Gastroesophageal sphincter (tissue), 4 donors: ENCODE data around the gene NT5DC1. TPM values are rescaled to one million over a fixed set of nuclear protein-coding genes. Genes with fewer than 3 reads are reported as not detected.

ENCODE experiments used
- ATAC-seq: fragments of 150-250 bp; one replicate; pipeline ENCODE4 v1.9.1; 2016; ENCODE audit warnings: mild to moderate bottlenecking, moderate library complexity
- H3K27ac ChIP-seq, 4 donors: fragments of 200-600 bp; sonication (generic) in 3 of 4; 1 replicate in 3 of 4; 2 replicates in 1 of 4; pipeline ENCODE4 v1.5.1; 2016 to 2019
- H3K27me3 ChIP-seq: fragments of 200-600 bp; sonication (generic); one replicate; pipeline ENCODE4 v1.5.1; 2019
- H3K36me3 ChIP-seq, 2 donors: fragments of 200-600 bp; sonication (generic); one replicate each; pipeline ENCODE4 v1.5.1; 2019; ENCODE audit warnings: control low read depth in 1 of 2
- H3K4me1 ChIP-seq, 3 donors: fragments of 200-600 bp; sonication (generic); 1 replicate in 2 of 3; 2 replicates in 1 of 3; pipeline ENCODE4 v1.5.1; 2016 to 2019; ENCODE audit warnings: control low read depth in 2 of 3
- H3K4me3 ChIP-seq, 2 donors: fragments of 200-600 bp; sonication (generic); one replicate each; pipeline ENCODE4 v1.5.1; 2019; ENCODE audit warnings: mild to moderate bottlenecking in 1 of 2, moderate library complexity in 1 of 2
- H3K9me3 ChIP-seq, 3 donors: fragments of 200-600 bp; sonication (generic); one replicate each; pipeline ENCODE4 v1.5.1; 2017 to 2019; ENCODE audit warnings: control low read depth in 2 of 3
- CTCF ChIP-seq, 4 experiments: fragments of 200-600 bp in 2 of 4; fragments of 450-650 bp in 2 of 4; sonication (generic) in 1 of 4; IDR thresholded peaks; one replicate each; pipeline ENCODE4 v1.5.1; 2017 to 2019; ENCODE audit warnings: antibody characterized with exemption in 4 of 4, mild to moderate bottlenecking in 2 of 4, moderate library complexity in 2 of 4
- EP300 ChIP-seq: sonication (generic); formaldehyde crosslinking; IDR thresholded peaks from one replicate; pipeline ENCODE4 v1.6.1; 2017; ENCODE audit warnings: antibody characterized with exemption, mild to moderate bottlenecking
- POLR2A ChIP-seq, 2 donors: fragments of 450-650 bp; IDR thresholded peaks; one replicate each; pipeline ENCODE4 v1.6.1; 2017; ENCODE audit warnings: antibody characterized with exemption in 2 of 2, mild to moderate bottlenecking in 2 of 2, moderate library complexity in 1 of 2
- POLR2AphosphoS5 ChIP-seq: sonication (generic); formaldehyde crosslinking; IDR thresholded peaks from one replicate; pipeline ENCODE4 v1.6.1; 2017; ENCODE audit warnings: antibody characterized with exemption
- whole genome bisulfite sequencing, 2 donors: methylation state at CpG; one replicate each; pipeline ENCODE4 v1.1.5; 2018; ENCODE audit warnings: low coverage in 1 of 2; 5-methylcytosine and 5-hydroxymethylcytosine counted together
- total RNA-seq, 4 donors: library from RNA; depleted of rRNA; stranded (reverse); fragments of >200 nt; gene quantifications; one replicate each; pipeline ENCODE4 v1.1.0, GENCODE V29; 2016

The NT5DC1 gene
- total RNA-seq, 4 donors from 2014 or later: 7.1 to 17.4 (median 12.6) TPM

- 74 to 80% methylated on average over 5 of the region's 5 CpGs for WGBS, 2 donors
- Histone ChIP-seq H3K27me3 (no peaks in the 10 kb centered on the region), H3K4me3 (no peak overlapping the region), H3K27ac (no peak overlapping the region), H3K4me1 (peaks cover 0 to 4% (median 0%) of the 10 kb centered on the region in 3 donors), H3K9me3 (no peaks in the 10 kb centered on the region), H3K36me3 (no peaks in the 10 kb centered on the region)
- ATAC-seq: no peak
- TF ChIP-seq EP300: no peak
- no peak for TF ChIP-seq CTCF (IDR thresholded peaks at IDR 0.05)
- no peak for TF ChIP-seq POLR2AphosphoS5
- no peak for TF ChIP-seq POLR2A (IDR thresholded peaks at IDR 0.05)
These were observed 114.8 kb downstream of the NT5DC1 start for GRCh38 chr6:116215414-116215813.

- no peak overlapping the region for H3K4me3 ChIP-seq
- no peak for TF ChIP-seq EP300
- TF ChIP-seq CTCF (IDR thresholded peaks at IDR 0.05): peak; percentile 25 to 59 (median 51)
- TF ChIP-seq POLR2A (IDR thresholded peaks at IDR 0.05): no peak
- TF ChIP-seq POLR2AphosphoS5: no peak
- H3K9me3 ChIP-seq: no peaks in the 10 kb centered on the region
- 0 to 12% methylated on average over 1 of the region's 1 CpG for WGBS, 2 donors
- no peaks in the 10 kb centered on the region for H3K4me1 ChIP-seq
- ATAC-seq: peak; percentile 75
- H3K27me3 ChIP-seq: no peaks in the 10 kb centered on the region
- peaks cover 0 to 10% of the 10 kb centered on the region in 2 donors for H3K36me3 ChIP-seq
- H3K27ac ChIP-seq: no peak overlapping the region
These were observed 116.4 kb downstream of the NT5DC1 start for GRCh38 chr6:116217069-116217468.

GRCh38 chr6:116218172-116218633 is 117.5 kb downstream of the NT5DC1 start:
- Histone ChIP-seq H3K27ac (no peak overlapping the region), H3K27me3 (no peaks in the 10 kb centered on the region), H3K4me3 (no peak overlapping the region), H3K4me1 (no peaks in the 10 kb centered on the region), H3K9me3 (no peaks in the 10 kb centered on the region), H3K36me3 (peaks cover 0 to 19% of the 10 kb centered on the region in 2 donors)
- ATAC-seq: no peak
- TF ChIP-seq CTCF (IDR thresholded peaks at IDR 0.05) (peak; percentile 20 to 55 (median 32)), POLR2A (IDR thresholded peaks at IDR 0.05) (no peak), EP300 (no peak)
- 36 to 41% methylated on average over 3 of the region's 3 CpGs for WGBS, 2 donors

GRCh38 chr6:116218866-116219265 is 118.2 kb downstream of the NT5DC1 start:
- H3K36me3 ChIP-seq: peaks cover 0 to 24% of the 10 kb centered on the region in 2 donors
- no peak for TF ChIP-seq EP300
- TF ChIP-seq POLR2A (IDR thresholded peaks at IDR 0.05): no peak
- no peak for TF ChIP-seq CTCF (IDR thresholded peaks at IDR 0.05)
- no peaks in the 10 kb centered on the region for H3K4me1 ChIP-seq
- no peak for ATAC-seq
- H3K27ac ChIP-seq: no peak overlapping the region
- H3K4me3 ChIP-seq: no peak overlapping the region
- WGBS, 2 donors: 46 to 78% methylated on average over 5 of the region's 5 CpGs
- no peaks in the 10 kb centered on the region for H3K9me3 ChIP-seq
- H3K27me3 ChIP-seq: no peaks in the 10 kb centered on the region

- Histone ChIP-seq H3K27ac (no peak overlapping the region), H3K27me3 (no peaks in the 10 kb centered on the region), H3K4me1 (no peaks in the 10 kb centered on the region), H3K36me3 (peaks cover 0 to 31% of the 10 kb centered on the region in 2 donors), H3K4me3 (no peak overlapping the region), H3K9me3 (no peaks in the 10 kb centered on the region)
- no peak for TF ChIP-seq EP300
- no peak for TF ChIP-seq POLR2A (IDR thresholded peaks at IDR 0.05)
- no peak for TF ChIP-seq POLR2AphosphoS5
- no peak for TF ChIP-seq CTCF (IDR thresholded peaks at IDR 0.05)
- WGBS, 2 donors: 74 to 87% methylated on average over 2 to 3 of the region's 3 CpGs
- no peak for ATAC-seq
These were observed 120.4 kb downstream of the NT5DC1 start for GRCh38 chr6:116221067-116221466.
